ENCODE results near the gene COPRS. TPM values are rescaled to one million over a fixed set of nuclear protein-coding genes. Genes with fewer than 3 reads are reported as not detected.

COPRS gene
- total and polyA plus RNA-seq, 2 of the 13 experiments (the other 11 are each of a cell fraction or from before 2014, with no cell fraction given) = 22.7 to 93.8 TPM

DNA sequence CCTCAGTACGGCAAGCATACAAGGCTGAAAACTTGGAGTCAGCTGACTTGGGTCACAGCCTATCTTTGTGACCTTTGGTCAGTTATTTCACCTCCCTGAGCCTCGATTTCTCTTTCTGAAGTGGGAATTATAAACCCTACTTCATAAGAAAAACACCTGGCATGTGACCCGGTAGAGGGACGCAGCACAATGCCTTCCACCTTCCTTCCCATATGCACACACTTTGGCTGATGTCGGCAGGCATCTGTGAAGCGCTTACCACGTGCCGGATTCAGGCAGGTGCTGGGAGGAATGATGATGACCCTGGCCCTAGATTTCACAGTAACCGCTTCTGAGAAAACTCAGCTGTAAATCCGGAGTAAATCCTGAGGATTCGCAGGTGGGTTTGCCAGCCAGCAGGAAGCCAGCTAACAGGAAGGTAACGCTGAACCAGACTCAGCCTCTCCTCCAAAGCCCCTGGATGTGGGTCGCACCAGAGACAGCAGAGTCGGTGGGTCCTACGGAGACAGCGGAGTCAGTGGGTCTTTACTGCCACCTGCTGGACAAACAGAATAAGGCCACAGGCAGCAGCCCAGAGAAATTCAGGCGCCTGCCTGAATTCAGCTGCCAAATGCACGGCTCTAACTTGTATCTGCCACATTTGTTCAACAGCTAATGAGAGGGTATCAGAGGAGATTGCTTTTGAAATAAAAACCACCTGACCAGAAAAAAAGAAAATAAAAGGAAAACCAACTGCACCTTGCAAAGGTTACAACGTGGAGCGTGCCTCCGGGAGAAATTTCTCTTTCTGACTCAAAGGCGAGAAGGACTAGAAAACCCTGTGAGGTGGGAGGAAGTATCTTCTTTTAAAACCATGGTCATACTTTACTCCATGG is 16.6 kb downstream of the COPRS start (continued):
- TF ChIP-seq ZNF639 (CRISPR knock-in tag; conservative IDR thresholded peaks at IDR 0.05) (no peak), KDM5B (CRISPR knock-in tag; IDR thresholded peaks at IDR 0.05; ENCODE audit: borderline replicate concordance) (peak; percentile 82), TAF1 (CRISPR knock-in tag; IDR thresholded peaks at IDR 0.05) (no peak), ZNF235 (CRISPR knock-in tag; IDR thresholded peaks at IDR 0.05; ENCODE audit: borderline replicate concordance) (0 out of 2 replicates have a peak, but pooled peaks have one; percentile 11), ZNF572 (CRISPR knock-in tag; IDR thresholded peaks at IDR 0.05) (peak; percentile 85; the same call in 1 of the 2 replicates), ZNF841 (CRISPR knock-in tag; IDR thresholded peaks at IDR 0.05; ENCODE audit: borderline replicate concordance) (no peak), ZNF724P (CRISPR knock-in tag; IDR thresholded peaks at IDR 0.05; ENCODE audit: borderline replicate concordance) (no peak), NCOA2 (CRISPR knock-in tag; IDR thresholded peaks at IDR 0.05) (0 out of 2 replicates have a peak, but pooled peaks have one; percentile 9), ZNF83 (CRISPR knock-in tag; IDR thresholded peaks at IDR 0.05; ENCODE audit: borderline replicate concordance) (no peak), SAP130 (CRISPR knock-in tag; IDR thresholded peaks at IDR 0.05; ENCODE audit: low read depth) (peak; percentile 29; the same call in 1 of the 2 replicates), ZNF598 (CRISPR knock-in tag; IDR thresholded peaks at IDR 0.05; ENCODE audit: borderline replicate concordance) (peak; percentile 53; the same call in 1 of the 2 replicates), SNRNP70 (IDR thresholded peaks at IDR 0.05; ENCODE audit: low read depth, low read length) (no peak), JUND (CRISPR knock-in tag; IDR thresholded peaks at IDR 0.05) (no peak), MAFF (IDR thresholded peaks at IDR 0.05; ENCODE audit: low read depth, low read length) (no peak), JUNB (CRISPR knock-in tag; IDR thresholded peaks at IDR 0.05; ENCODE audit: borderline replicate concordance) (no peak), ISL2 (CRISPR knock-in tag; IDR thresholded peaks at IDR 0.05) (0 out of 2 replicates have a peak, but pooled peaks have one; percentile 22), PRMT3 (CRISPR knock-in tag; IDR thresholded peaks at IDR 0.05; ENCODE audit: borderline replicate concordance, low read depth) (no peak), SOX5 (CRISPR knock-in tag; IDR thresholded peaks at IDR 0.05; ENCODE audit: borderline replicate concordance) (no peak), ZNF546 (CRISPR knock-in tag; conservative IDR thresholded peaks at IDR 0.05) (no peak), ATF6 (CRISPR knock-in tag; conservative IDR thresholded peaks at IDR 0.05) (0 out of 2 replicates have a peak, but pooled peaks have one; percentile 11), SP2 (CRISPR knock-in tag; IDR thresholded peaks at IDR 0.05) (0 out of 2 replicates have a peak, but pooled peaks have one; percentile 9), BORCS8-MEF2B (CRISPR knock-in tag; IDR thresholded peaks at IDR 0.05) (0 out of 2 replicates have a peak, but pooled peaks have one; percentile 18), ZNF180 (CRISPR knock-in tag; IDR thresholded peaks at IDR 0.05; ENCODE audit: borderline replicate concordance, low read depth) (no peak), ZUFSP (CRISPR knock-in tag; IDR thresholded peaks at IDR 0.05; ENCODE audit: borderline replicate concordance) (no peak), ZNF660 (CRISPR knock-in tag; IDR thresholded peaks at IDR 0.05; ENCODE audit: borderline replicate concordance, low read depth) (no peak), RFX5 (IDR thresholded peaks at IDR 0.05; ENCODE audit: low read depth, low read length) (no peak)

Data from HepG2 (cell line).